ENCODE results near the gene CELF1. TPM values are rescaled to one million over a fixed set of nuclear protein-coding genes. Genes with fewer than 3 reads are reported as not detected.
A peak's percentile ranks its signal among the peaks of the same experiment; 100 is the strongest.

The CELF1 gene
- total RNA-seq (100 to 1,000 TPM in 1 of 2 donors, 10 to 100 TPM in 1; 83.0 to 125 TPM), polyA plus RNA-seq (ENCODE audit: insufficient read length in 2 of 2) (100 to 1,000 TPM; 118 to 168 TPM)
- long read RNA-seq, donor 1, partial matches to known transcripts = 37 of 138 reads
- long read RNA-seq, donor 1, other reads (novel, unspliced or antisense) = 99 of 138 reads
- long read RNA-seq, donor 2, full-length matches to known transcripts = 4 of 73 reads
- long read RNA-seq, donor 2, partial matches to known transcripts = 16 of 73 reads
- long read RNA-seq, donor 2, other reads (novel, unspliced or antisense) = 53 of 73 reads
- long read RNA-seq, donor 3, partial matches to known transcripts = 35 of 80 reads
- long read RNA-seq, donor 3, other reads (novel, unspliced or antisense) = 43 of 80 reads
- long read RNA-seq, donor 4, partial matches to known transcripts = 516 of 603 reads
- long read RNA-seq, donor 4, other reads (novel, unspliced or antisense) = 87 of 603 reads

DNA sequence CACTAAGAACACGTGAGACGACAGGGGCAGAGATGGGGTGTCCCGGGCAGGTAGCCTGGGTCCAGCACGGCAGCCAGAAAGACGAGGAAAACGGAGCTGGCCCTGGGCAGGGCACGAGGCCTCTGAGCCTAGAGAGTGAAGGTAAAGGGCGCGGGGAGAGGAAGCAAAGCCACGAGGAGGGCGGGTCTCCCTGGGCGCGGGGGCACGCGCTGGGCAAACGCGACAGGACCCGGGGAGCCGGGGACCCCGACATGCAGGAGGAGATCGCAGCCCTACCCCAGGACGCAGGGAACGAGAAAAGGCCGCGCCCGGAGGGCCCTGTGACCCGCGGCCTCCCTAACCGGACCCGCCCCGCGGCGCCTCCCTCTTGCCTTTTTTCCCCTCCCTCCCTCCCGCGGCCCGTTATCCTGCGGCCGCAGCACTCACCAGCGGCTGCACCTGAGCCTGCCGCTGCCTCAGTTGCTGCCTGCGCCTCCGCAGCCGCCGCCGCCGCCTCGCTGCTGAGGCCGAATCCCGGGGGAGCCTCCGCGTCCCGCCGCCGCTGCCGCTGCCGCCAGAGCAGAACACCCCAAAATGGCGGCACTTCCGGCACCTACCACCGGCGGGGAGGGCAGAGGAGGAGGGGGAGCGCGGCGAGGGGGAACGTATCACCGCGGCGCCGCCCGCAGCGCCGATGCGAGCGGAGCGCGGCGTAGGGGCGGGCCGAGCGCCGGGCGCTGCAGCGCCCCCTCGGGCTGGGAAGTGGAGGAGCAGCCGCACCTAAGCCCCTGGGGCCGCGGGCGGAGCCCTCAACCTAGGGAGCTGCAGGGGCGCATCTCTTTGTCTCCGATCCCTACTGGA is at the start of gene CELF1:
TSS of gene CELF1 (minus strand) at position 567 of the 840 bp plus-strand sequence. CDS start 53,609 bp downstream, outside the sequence.
- peak within 1 kb of the TSS; percentile 92 for H3K4me3 ChIP-seq (ENCODE audit: low read depth, low read length)
- DNase-seq (ENCODE audit: low read depth in 4 of 6, low spot score in 6 of 6) = peak in 5 of 6 donors; percentile 81 to 98 (median 90)
- H3K27ac ChIP-seq (ENCODE audit: low read depth, low read length) = peak within 1 kb of the TSS; percentile 90
- no peaks in the 10 kb centered on the region for H3K27me3 ChIP-seq (ENCODE audit: control insufficient read depth, insufficient read depth, low read length)
- peaks cover 3% of the 10 kb centered on the region for H3K36me3 ChIP-seq (ENCODE audit: control insufficient read depth, insufficient read depth, low read length)
- WGBS (ENCODE audit: insufficient coverage) = under 1% methylated on average over 89 of the region's 89 CpGs
- H3K4me1 ChIP-seq (ENCODE audit: control insufficient read depth, insufficient read depth, low read length) = peaks cover 11% of the 10 kb centered on the region
- no peaks in the 10 kb centered on the region for H3K9me3 ChIP-seq (ENCODE audit: control insufficient read depth, insufficient read depth, low read length)

DNA sequence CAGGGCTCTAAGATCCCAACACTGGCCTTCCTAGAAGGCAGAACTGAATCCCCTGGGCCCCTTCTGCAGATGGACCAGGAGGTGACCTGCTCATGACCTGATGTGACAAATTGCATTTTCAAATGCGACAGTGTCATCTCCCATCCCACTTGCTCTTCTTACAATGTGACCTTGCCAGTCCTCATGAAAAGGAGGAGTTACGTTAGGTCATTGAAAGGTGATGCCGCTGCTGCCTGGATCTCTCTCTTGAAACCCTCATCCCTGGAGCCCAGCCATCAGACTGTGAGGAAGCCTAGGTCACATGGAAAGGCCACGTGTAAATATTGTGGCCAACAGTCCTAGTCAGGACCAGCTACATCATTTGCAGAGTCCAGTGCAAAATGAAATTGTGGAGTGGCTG is 47.0 kb upstream of the CELF1 start:
- 55% methylated on average over 4 of the region's 4 CpGs for WGBS (ENCODE audit: insufficient coverage)
- Histone ChIP-seq H3K36me3 (ENCODE audit: control insufficient read depth, insufficient read depth, low read length) (no peaks in the 10 kb centered on the region), H3K9me3 (ENCODE audit: control insufficient read depth, insufficient read depth, low read length) (no peaks in the 10 kb centered on the region), H3K4me1 (ENCODE audit: control insufficient read depth, insufficient read depth, low read length) (peaks cover 5% of the 10 kb centered on the region), H3K27ac (ENCODE audit: low read depth, low read length) (no peak overlapping the region), H3K4me3 (ENCODE audit: low read depth, low read length) (no peak overlapping the region), H3K27me3 (ENCODE audit: control insufficient read depth, insufficient read depth, low read length) (no peaks in the 10 kb centered on the region)
- DNase-seq (ENCODE audit: low read depth in 4 of 6, low spot score in 6 of 6) = no peak

DNA sequence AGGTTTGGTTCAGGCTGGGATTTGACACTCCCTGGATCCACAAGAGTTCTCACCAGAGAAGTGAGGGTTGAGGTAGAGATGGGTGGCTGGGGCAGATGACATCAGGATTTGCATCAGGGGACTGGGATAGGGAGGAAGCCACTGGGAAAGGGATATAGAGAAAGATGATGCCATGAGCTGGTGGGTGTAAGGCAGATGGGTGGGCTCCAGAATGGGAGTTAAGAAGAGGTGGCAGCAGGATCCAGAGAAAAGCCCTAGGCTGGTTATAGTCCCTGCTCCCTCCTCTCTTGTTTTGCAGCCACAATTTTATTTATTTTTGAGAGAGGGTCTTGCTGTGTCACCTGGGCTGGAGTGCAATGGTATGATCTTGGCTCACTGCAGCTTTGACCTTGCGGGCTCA is 43.0 kb upstream of the CELF1 start:
- H3K4me1 ChIP-seq (ENCODE audit: control insufficient read depth, insufficient read depth, low read length) = peaks cover 32% of the 10 kb centered on the region
- no peak overlapping the region for H3K27ac ChIP-seq (ENCODE audit: low read depth, low read length)
- peaks cover 2% of the 10 kb centered on the region for H3K27me3 ChIP-seq (ENCODE audit: control insufficient read depth, insufficient read depth, low read length)
- 89% methylated on average over 1 of the region's 1 CpG for WGBS (ENCODE audit: insufficient coverage)
- H3K36me3 ChIP-seq (ENCODE audit: control insufficient read depth, insufficient read depth, low read length) = peaks cover 2% of the 10 kb centered on the region
- DNase-seq (ENCODE audit: low read depth in 4 of 6, low spot score in 6 of 6) = no peak
- H3K9me3 ChIP-seq (ENCODE audit: control insufficient read depth, insufficient read depth, low read length) = no peaks in the 10 kb centered on the region
- H3K4me3 ChIP-seq (ENCODE audit: low read depth, low read length) = no peak overlapping the region

DNA sequence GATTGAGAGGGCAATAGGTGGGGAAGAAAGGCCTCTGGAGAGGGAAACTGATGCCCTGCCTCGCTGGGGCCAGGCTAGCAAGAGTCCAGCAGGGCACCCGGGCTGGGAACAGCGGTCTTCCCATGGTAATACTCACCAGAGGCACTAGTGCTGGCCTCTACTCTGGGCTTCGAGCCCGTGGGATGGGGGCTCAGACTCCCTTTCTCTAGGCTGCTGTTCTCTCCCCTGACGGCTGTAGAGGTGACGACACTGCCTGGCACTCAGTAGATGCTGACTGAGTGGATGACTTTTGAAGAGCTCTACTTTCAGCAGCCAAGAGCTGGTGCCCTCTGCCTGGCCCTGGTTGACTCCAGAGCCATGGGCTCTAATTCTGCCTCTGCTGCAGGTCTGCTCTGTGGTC is 42.1 kb upstream of the CELF1 start:
- peaks cover 2% of the 10 kb centered on the region for H3K27me3 ChIP-seq (ENCODE audit: control insufficient read depth, insufficient read depth, low read length)
- DNase-seq (ENCODE audit: low read depth in 4 of 6, low spot score in 6 of 6) = no peak
- peaks cover 37% of the 10 kb centered on the region for H3K4me1 ChIP-seq (ENCODE audit: control insufficient read depth, insufficient read depth, low read length)
- WGBS (ENCODE audit: insufficient coverage) = 58% methylated on average over 7 of the region's 7 CpGs
- H3K9me3 ChIP-seq (ENCODE audit: control insufficient read depth, insufficient read depth, low read length) = no peaks in the 10 kb centered on the region
- no peak overlapping the region for H3K27ac ChIP-seq (ENCODE audit: low read depth, low read length)
- peaks cover 7% of the 10 kb centered on the region for H3K36me3 ChIP-seq (ENCODE audit: control insufficient read depth, insufficient read depth, low read length)
- no peak overlapping the region for H3K4me3 ChIP-seq (ENCODE audit: low read depth, low read length)

DNA sequence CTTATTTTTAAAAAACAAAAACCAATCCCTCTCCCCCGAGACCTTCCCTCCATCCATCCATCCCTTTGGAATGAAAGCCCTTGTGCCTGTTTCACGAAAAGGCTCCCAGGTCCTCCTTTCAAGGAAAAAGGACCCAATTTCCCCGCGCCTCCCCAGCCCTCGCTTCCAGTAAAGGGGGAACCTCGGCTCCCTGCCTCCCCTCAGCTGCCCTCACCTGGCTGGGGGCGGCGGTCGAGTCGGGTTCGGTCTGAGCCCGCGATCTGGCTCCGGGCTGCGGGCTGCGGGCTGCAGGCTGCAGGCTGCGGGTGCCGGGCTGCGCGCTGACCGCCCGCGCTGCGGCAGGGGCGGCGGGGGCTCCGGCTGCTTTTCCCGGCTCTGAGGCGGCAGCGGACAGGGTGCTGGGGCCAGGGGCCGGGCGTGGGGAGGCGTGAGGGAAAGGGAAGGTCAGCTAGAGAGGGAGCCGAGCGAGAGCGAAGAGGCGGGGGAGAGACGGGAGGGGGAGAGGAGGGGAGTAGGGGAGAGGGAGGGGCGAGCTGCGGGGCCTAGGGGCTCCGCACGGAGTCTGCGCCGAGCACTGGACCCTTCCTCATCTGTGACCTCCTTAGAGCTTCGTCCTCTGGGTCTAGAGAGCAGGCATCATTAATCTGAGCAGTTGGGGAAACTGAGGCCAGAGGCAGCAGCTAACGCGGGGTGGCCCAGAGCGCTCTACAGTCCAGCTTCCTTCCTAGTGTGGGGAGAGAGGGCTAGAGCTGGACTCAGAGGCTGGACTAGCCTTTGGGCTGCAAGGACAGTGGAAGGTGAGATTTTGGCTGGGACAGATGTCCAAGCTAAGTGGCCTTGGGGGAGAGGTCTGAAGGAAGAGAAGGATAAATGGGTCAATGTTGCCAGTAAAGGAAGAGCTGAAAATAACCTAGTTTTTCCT is 41.3 kb upstream of the CELF1 start, which contains the start of gene C1QTNF4:
TSS of gene C1QTNF4 (minus strand) at position 478 of the 922 bp plus-strand sequence. CDS start 3,601 bp downstream, outside the sequence.
- peaks cover 2% of the 10 kb centered on the region for H3K27me3 ChIP-seq (ENCODE audit: control insufficient read depth, insufficient read depth, low read length)
- peaks cover 46% of the 10 kb centered on the region for H3K4me1 ChIP-seq (ENCODE audit: control insufficient read depth, insufficient read depth, low read length)
- H3K27ac ChIP-seq (ENCODE audit: low read depth, low read length) = peak within 1 kb of the TSS; percentile 13
- 1% methylated on average over 48 of the region's 48 CpGs for WGBS (ENCODE audit: insufficient coverage)
- peak within 1 kb of the TSS; percentile 55 for H3K4me3 ChIP-seq (ENCODE audit: low read depth, low read length)
- H3K9me3 ChIP-seq (ENCODE audit: control insufficient read depth, insufficient read depth, low read length) = no peaks in the 10 kb centered on the region
- peaks cover 15% of the 10 kb centered on the region for H3K36me3 ChIP-seq (ENCODE audit: control insufficient read depth, insufficient read depth, low read length)
- peak in 2 of 6 donors; percentile 66 to 89 for DNase-seq (ENCODE audit: low read depth in 4 of 6, low spot score in 6 of 6)

DNA sequence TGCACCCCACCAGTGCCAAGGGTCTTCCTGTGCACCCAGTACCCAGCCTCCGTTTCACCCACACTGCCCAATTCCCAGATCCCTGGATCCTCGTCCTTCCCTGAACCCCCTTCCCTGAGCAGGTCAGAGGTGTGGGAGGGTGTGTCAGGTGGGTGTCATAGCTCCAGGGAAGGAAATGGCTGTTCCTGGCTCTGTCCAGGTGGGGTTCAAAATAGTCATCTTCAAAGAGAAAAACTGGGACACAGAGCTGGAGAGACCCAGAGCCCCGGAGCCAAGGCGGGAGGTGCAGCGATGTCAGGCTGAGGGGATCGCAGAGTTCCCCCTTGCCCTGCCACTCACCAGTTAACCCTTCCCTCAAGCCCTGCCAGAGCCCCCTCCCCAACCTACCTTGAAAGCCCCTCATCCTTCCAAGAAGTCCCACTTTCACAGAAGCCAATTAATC is 40.6 kb upstream of the CELF1 start:
- Histone ChIP-seq H3K27ac (ENCODE audit: low read depth, low read length) (no peak overlapping the region), H3K36me3 (ENCODE audit: control insufficient read depth, insufficient read depth, low read length) (peaks cover 22% of the 10 kb centered on the region), H3K27me3 (ENCODE audit: control insufficient read depth, insufficient read depth, low read length) (peaks cover 2% of the 10 kb centered on the region), H3K4me3 (ENCODE audit: low read depth, low read length) (peak overlapping the region; percentile 55), H3K9me3 (ENCODE audit: control insufficient read depth, insufficient read depth, low read length) (no peaks in the 10 kb centered on the region), H3K4me1 (ENCODE audit: control insufficient read depth, insufficient read depth, low read length) (peaks cover 52% of the 10 kb centered on the region)
- WGBS (ENCODE audit: insufficient coverage) = 3% methylated on average over 4 of the region's 6 CpGs
- peak in 1 of 6 donors; percentile 35 for DNase-seq (ENCODE audit: low read depth in 4 of 6, low spot score in 6 of 6)

DNA sequence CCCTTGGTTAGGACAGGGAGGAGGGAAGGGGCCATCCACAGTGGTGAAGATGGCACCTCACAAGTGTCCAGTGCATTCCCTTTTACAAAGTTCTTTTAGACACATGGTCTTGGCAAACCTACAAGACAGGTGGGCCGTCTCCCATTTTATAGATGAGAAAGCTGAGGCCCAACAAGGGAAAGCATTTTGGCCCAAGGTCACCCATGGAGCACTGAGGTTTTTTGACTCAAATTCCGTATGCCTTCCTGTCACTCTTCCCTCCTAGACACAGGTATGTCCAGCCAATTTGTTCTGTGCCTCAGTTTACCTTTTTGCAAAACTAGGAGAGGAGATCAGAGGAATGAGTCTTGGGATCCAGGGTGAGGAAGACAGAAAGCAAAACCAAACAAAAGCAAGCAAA is 40.0 kb upstream of the CELF1 start:
- no peaks in the 10 kb centered on the region for H3K9me3 ChIP-seq (ENCODE audit: control insufficient read depth, insufficient read depth, low read length)
- H3K27ac ChIP-seq (ENCODE audit: low read depth, low read length) = no peak overlapping the region
- peaks cover 27% of the 10 kb centered on the region for H3K36me3 ChIP-seq (ENCODE audit: control insufficient read depth, insufficient read depth, low read length)
- no peak for DNase-seq (ENCODE audit: low read depth in 4 of 6, low spot score in 6 of 6)
- peaks cover 58% of the 10 kb centered on the region for H3K4me1 ChIP-seq (ENCODE audit: control insufficient read depth, insufficient read depth, low read length)
- 100% methylated on average over 1 of the region's 2 CpGs for WGBS (ENCODE audit: insufficient coverage)
- H3K27me3 ChIP-seq (ENCODE audit: control insufficient read depth, insufficient read depth, low read length) = peaks cover 2% of the 10 kb centered on the region
- peak overlapping the region; percentile 55 for H3K4me3 ChIP-seq (ENCODE audit: low read depth, low read length)

DNA sequence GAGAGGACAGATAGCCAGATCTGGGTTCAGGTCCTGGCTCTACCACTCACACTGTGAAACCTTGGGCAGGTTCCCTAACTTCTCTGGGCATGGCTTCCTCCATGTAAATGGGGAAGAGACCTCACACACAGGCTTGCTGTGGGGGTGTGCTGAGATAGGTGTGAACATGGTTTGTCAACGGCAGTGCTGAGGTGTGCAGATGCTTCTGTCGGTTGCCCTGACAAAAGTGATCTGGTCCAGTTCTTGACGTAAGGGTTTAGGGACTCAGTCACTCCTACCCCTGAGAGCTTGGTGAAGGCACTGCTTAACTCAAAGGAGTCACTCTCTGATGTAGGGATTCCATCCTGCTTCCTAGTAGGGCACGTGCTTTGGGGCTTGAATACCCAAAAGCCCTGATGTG is 39.3 kb upstream of the CELF1 start:
- Histone ChIP-seq H3K27ac (ENCODE audit: low read depth, low read length) (no peak overlapping the region), H3K4me1 (ENCODE audit: control insufficient read depth, insufficient read depth, low read length) (peaks cover 65% of the 10 kb centered on the region)

DNA sequence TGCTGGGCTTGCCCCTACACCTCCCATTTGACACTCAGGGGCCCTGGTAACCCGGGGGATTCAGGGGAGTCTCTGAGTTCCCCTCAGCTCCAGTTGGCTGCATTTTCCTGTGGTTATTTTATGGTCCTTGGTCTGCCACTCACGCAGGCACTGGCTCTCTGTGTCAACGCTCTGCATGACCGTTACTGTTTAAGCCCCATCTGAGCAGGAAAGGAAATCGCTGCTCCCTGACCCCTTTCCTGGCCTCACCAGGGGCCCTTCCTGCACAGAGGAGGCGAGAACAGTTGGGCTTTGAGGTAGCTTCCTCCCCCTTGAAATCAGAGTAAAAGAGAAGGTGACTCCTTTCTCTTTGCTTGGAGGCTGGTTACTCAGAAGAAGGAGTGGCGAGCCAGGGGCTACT is 38.8 kb upstream of the CELF1 start:
- Histone ChIP-seq H3K4me3 (ENCODE audit: low read depth, low read length) (no peak overlapping the region), H3K4me1 (ENCODE audit: control insufficient read depth, insufficient read depth, low read length) (peaks cover 70% of the 10 kb centered on the region), H3K36me3 (ENCODE audit: control insufficient read depth, insufficient read depth, low read length) (peaks cover 39% of the 10 kb centered on the region), H3K9me3 (ENCODE audit: control insufficient read depth, insufficient read depth, low read length) (no peaks in the 10 kb centered on the region), H3K27me3 (ENCODE audit: control insufficient read depth, insufficient read depth, low read length) (peaks cover 2% of the 10 kb centered on the region), H3K27ac (ENCODE audit: low read depth, low read length) (no peak overlapping the region)
- WGBS (ENCODE audit: insufficient coverage) = 33% methylated on average over 7 of the region's 7 CpGs
- DNase-seq (ENCODE audit: low read depth in 4 of 6, low spot score in 6 of 6) = no peak

More for the DNA sequence above, 39.3 kb upstream of the CELF1 start:
- DNase-seq (ENCODE audit: low read depth in 4 of 6, low spot score in 6 of 6) = no peak
- H3K9me3 ChIP-seq (ENCODE audit: control insufficient read depth, insufficient read depth, low read length) = no peaks in the 10 kb centered on the region
- H3K4me3 ChIP-seq (ENCODE audit: low read depth, low read length) = no peak overlapping the region
- WGBS (ENCODE audit: insufficient coverage) = 56% methylated on average over 4 of the region's 4 CpGs
- H3K36me3 ChIP-seq (ENCODE audit: control insufficient read depth, insufficient read depth, low read length) = peaks cover 35% of the 10 kb centered on the region
- H3K27me3 ChIP-seq (ENCODE audit: control insufficient read depth, insufficient read depth, low read length) = peaks cover 2% of the 10 kb centered on the region

All from spinal cord (tissue), 10 donors.